Fibroblast of skin of right quadriceps (primary cell): ENCODE results near the gene EFR3B.
A peak's percentile ranks its signal among the peaks of the same experiment; 100 is the strongest.
"Not testable (repeated sequence)": the region's sequence is repeated elsewhere in the genome, so short reads cannot be mapped to it uniquely, and the experiment has no call there.

Source experiments
- DNase-seq: peaks from one replicate; pipeline ENCODE4 v3.0.0-alpha.2; 2013

EFR3B gene

GRCh38 chr2:25159949-25160348 is 118.1 kb downstream of the EFR3B start:
- DNase-seq, result peak; percentile 11

GRCh38 chr2:25160376-25160775 is 118.5 kb downstream of the EFR3B start:
- no peak for DNase-seq

- DNase-seq, result peak; percentile 60
These were observed 119.3 kb downstream of the EFR3B start for GRCh38 chr2:25161055-25161781.

GRCh38 chr2:25162061-25162460 is 120.2 kb downstream of the EFR3B start:
- DNase-seq, result not testable (repeated sequence)

GRCh38 chr2:25164561-25164960 is 122.7 kb downstream of the EFR3B start:
- DNase-seq, result no peak

DNA sequence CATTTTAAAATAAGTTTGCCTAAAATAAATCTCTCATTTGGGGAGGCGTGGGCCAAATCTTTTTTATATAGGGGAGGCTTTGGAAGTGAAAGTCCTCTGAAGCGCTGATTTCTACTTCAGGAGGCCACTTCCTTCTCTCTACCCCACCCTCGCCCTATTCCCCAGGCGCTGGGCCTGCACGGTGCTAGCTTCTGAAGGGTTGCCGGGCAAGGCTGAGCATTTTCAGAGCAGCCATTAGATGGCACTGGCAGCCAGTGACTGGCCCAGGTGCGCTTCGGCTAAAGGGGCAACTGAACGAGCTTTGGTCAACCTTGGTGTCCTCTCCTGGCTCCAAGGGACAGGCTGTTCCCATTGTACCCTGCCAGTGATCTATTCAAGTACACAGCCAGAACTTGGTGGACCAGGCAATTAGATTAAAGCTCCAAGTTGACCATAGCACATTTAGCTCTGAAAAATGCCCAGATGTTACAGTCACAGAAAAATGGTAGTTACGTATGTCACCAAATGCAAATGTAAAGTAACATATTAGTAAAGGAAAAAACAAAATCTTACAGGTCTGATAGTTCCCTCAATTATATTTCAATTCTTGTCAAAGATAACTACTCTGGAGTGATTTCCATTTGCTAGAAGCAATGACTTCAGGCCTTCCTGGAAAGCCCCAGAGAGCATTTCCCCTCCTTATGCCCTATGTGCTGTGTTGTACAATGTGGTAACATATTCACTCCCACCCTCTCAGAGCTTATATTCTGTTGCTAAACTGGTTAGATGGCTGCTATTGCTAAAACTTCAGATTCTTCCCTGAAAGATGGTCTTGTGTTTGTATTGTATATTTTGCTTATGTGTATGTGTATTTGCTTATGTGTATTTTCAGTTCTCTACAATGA is 124.4 kb downstream of the EFR3B start:
- DNase-seq, result no peak

DNA sequence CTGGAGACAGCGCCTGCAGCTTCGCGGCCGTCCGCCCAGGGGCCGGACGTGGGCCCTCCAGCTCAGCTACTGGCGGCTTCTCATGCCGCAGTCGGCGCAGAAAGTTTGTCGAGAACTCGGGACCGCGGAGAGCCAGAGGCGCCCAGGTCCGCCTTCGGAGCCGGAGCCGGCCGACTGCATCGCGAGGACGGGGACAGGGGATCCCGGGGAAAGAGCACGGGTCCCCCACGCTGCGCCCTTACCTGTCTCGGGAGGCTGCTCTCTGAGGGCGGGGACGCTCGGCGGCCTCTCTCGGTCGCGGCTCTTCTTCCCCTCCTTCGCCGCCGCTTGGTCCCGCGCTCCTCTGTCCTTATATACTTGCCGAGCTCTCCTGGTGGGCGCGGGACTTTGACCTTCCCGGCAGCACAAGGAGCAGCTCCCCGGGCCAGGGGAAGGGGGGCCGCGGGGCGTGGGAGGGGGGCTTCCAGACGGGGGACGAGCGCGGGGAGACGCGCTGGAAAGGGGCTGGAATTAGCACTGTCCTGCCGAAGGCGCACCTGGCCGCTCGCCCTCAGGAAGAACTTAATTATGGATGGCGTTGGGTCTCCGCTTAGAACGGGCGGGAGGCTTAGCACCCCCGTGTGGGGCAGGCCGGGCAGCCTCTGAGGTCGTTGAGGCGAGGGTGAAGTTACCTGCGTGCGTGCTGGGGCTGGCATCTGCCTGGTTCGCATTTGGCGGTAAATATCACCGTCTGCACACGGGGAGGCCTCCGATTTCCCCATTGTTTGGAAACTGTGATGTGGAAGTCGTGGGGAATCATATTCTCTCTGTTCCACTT is 126.6 kb downstream of the EFR3B start, which contains the start of gene POMC:
POMC (minus strand) TSS at position 325 of the 817 bp plus-strand sequence. CDS start 3,808 bp downstream, outside the sequence.
- peak; percentile 23 for DNase-seq

DNA sequence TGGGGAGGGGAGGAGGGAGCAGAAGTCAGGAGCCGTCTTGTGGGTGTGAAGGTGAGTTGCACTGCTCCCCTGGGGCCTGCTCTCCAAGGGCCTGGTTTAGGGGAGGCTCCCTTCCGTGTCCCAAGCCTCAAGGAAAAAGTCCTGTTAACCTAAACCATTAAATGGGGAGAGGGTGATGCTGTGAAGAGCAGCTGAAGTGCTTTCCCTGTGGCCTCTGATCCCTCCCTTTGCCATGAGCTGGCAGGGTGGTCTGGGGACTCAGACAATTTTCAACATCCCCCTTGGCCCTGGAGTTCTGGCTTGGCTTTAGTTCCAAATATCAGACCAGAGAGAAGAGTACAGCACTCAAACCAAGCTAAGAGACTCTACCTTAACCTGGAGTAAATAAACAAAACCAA is 127.2 kb downstream of the EFR3B start:
- DNase-seq, result no peak

- no peak for DNase-seq
These were observed 129.0 kb downstream of the EFR3B start for GRCh38 chr2:25170888-25171287.

GRCh38 chr2:25173719-25174118 is 131.8 kb downstream of the EFR3B start:
- DNase-seq, result no peak

- no peak for DNase-seq
These were observed 132.5 kb downstream of the EFR3B start for GRCh38 chr2:25174192-25174861.

DNA sequence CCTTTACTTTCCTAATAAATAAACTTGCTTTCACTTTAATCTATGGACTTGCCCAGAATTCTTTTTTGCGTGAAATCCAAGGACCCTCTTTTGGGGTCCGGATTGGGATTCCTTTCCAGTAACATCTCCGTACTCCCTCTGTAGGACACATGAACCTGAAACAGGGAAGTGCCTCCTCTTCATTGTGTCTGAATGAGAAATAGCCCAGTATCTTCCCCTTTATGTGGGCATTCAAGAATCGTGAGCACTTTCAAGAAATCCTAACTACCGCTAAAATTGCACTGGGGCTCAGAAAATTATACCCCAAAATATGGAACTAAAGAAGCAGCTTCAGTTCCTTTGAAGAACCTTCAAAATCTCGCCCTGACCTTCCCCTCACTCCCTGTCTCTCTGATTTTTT is 134.3 kb downstream of the EFR3B start:
- DNase-seq, result no peak

- DNase-seq, result no peak
These were observed 134.8 kb downstream of the EFR3B start for GRCh38 chr2:25176541-25177181.

GRCh38 chr2:25177211-25177611 is 135.3 kb downstream of the EFR3B start:
- DNase-seq, result no peak

- DNase-seq, result no peak
These were observed 137.1 kb downstream of the EFR3B start for GRCh38 chr2:25178976-25179375.

- DNase-seq, result no peak
These were observed 142.4 kb downstream of the EFR3B start for GRCh38 chr2:25184254-25184653.

GRCh38 chr2:25187729-25188350 is 146.0 kb downstream of the EFR3B start:
- DNase-seq, result no peak

GRCh38 chr2:25188405-25188804 is 146.5 kb downstream of the EFR3B start:
- no peak for DNase-seq

DNA sequence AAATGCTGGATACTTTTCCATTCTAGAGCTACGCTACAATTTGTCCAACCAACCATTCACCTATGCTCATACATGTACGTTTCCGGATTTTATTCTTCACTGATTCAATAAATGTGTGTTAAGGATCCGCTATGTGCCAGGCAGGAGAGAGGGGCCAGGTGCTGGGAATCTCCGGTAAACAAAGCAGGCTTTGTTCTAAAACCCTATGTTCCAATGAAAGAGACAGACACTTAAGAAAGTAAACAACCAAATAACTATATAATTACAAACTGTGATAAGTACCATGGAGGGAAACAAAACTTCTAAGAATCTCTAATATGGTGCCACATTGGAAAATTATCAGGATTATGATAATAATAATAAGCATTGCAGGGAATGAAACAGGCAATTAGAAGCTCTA is 148.7 kb downstream of the EFR3B start:
- no peak for DNase-seq

GRCh38 chr2:25194576-25195122 is 152.8 kb downstream of the EFR3B start:
- no peak for DNase-seq
